ENCODE measurements around the gene STRAP. TPM values are rescaled to one million over a fixed set of nuclear protein-coding genes. Genes with fewer than 3 reads are reported as not detected.

STRAP gene
- total and polyA plus RNA-seq, 2 donors (not counting 3 experiments of a cell fraction or from before 2014, with no cell fraction given) = 76.9 to 138 TPM

DNA sequence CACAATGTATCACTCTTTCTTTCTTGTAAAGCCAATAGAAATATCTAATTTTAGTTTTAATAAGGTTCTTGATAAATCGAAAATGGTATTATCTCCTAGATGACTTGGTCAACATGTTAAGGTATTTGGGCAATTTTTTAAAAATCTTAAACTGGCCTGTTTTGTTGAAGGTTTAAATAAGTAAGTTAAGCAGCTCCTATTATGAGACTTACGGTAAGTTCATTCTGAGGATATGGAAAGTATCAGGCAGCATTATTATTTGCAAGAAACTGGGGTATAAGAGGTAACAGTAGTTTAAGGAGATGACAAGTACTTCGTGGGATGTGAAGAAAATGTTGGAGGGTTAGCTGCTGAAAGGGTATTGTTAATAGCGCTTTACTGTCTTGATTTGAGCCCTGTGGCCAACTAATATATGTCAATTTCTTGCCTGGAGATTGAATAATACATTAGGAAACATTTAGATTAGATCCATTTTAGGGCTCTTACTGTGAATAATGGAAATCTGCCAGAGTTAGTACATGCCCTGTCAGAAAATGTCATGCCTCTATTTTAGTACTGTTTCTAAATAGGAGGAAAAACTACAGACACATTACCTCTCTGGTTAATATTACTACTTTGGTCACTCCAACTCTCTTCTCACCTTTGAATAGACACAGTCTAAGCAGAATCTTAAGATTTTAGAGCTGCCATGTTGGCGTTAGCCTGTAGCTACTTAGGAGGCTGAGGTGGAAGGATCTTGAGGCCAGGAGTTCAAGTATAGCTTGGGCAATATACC lies 5.0 kb downstream of the STRAP start:
- no peak overlapping the region for H3K4me3 ChIP-seq (replicated peaks in 1 of 3; ENCODE audit: insufficient read depth in 1 of 3, low read depth in 1 of 3, low read length in 3 of 3)
- ChIA-PET CTCF (interaction anchor here (3.9 to 5.1 kb wide), 2 partner anchors 10 to 12 kb away, joined by 19 to 46 read pairs; no protein-coding TSS in a partner anchor), POLR2A (no interaction called here)
- peak overlapping the region; percentile 14 for H3K4me2 ChIP-seq (ENCODE audit: insufficient read depth, low read length)
- H3K4me1 ChIP-seq (ENCODE audit: control insufficient read depth, extremely low read depth, insufficient read depth, low read length) = peaks cover 24% of the 10 kb centered on the region
- peaks cover 1 to 11% of the 10 kb centered on the region in 2 experiments for H3K36me3 ChIP-seq (ENCODE audit: control insufficient read depth in 2 of 2, extremely low read depth in 1 of 2, insufficient read depth in 2 of 2, low read length in 2 of 2)
- H3K27ac ChIP-seq (ENCODE audit: insufficient read depth, low read depth, low read length) = no peak overlapping the region
- TF ChIP-seq, protein P1, sequence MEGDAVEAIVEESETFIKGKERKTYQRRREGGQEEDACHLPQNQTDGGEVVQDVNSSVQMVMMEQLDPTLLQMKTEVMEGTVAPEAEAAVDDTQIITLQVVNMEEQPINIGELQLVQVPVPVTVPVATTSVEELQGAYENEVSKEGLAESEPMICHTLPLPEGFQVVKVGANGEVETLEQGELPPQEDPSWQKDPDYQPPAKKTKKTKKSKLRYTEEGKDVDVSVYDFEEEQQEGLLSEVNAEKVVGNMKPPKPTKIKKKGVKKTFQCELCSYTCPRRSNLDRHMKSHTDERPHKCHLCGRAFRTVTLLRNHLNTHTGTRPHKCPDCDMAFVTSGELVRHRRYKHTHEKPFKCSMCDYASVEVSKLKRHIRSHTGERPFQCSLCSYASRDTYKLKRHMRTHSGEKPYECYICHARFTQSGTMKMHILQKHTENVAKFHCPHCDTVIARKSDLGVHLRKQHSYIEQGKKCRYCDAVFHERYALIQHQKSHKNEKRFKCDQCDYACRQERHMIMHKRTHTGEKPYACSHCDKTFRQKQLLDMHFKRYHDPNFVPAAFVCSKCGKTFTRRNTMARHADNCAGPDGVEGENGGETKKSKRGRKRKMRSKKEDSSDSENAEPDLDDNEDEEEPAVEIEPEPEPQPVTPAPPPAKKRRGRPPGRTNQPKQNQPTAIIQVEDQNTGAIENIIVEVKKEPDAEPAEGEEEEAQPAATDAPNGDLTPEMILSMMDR (IDR thresholded peaks at IDR 0.05; ENCODE audit: extremely low read depth in 1 of 2, insufficient read depth in 1 of 2, low read depth in 1 of 2, low read length in 2 of 2) = no peak
- TF ChIP-seq FOS (IDR thresholded peaks at IDR 0.05; ENCODE audit: borderline replicate concordance, insufficient read depth, low read length) (no peak), JUN (IDR thresholded peaks at IDR 0.05; ENCODE audit: borderline replicate concordance, insufficient read depth, insufficient read length, low read depth) (no peak), EZH2 (IDR thresholded peaks at IDR 0.05; ENCODE audit: borderline replicate concordance, low read depth, low read length, severe bottlenecking) (no peak), GATA2 (IDR thresholded peaks at IDR 0.05; ENCODE audit: insufficient read depth, insufficient read length, low read depth, low read length) (no peak), POLR2A (IDR thresholded peaks at IDR 0.05; ENCODE audit: low read depth, low read length) (no peak), POLR2AphosphoS5 (IDR thresholded peaks at IDR 0.05; ENCODE audit: insufficient read depth, low read depth, low read length) (no peak), MYC (IDR thresholded peaks at IDR 0.05; ENCODE audit: low read depth, low read length) (no peak)
- TF ChIP-seq, protein P2, sequence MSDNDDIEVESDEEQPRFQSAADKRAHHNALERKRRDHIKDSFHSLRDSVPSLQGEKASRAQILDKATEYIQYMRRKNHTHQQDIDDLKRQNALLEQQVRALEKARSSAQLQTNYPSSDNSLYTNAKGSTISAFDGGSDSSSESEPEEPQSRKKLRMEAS (IDR thresholded peaks at IDR 0.05; ENCODE audit: insufficient read depth, insufficient read length) = no peak
- H4K20me1 ChIP-seq (replicated peaks; ENCODE audit: control insufficient read depth, extremely low read depth, insufficient read depth, low read length) = peaks cover 11% of the 10 kb centered on the region
- H3K9ac ChIP-seq (replicated peaks; ENCODE audit: extremely low read depth, insufficient read depth, low read length) = no peak overlapping the region
- H3K9me3 ChIP-seq (replicated peaks; ENCODE audit: control insufficient read depth, insufficient read depth, low read length) = no peaks in the 10 kb centered on the region
- BruUV-seq (replicated peaks) = no TSS peak
- DNase-seq (ENCODE audit: low read depth, low spot score) = no peak
- no peaks in the 10 kb centered on the region for H3K27me3 ChIP-seq (ENCODE audit: control insufficient read depth in 2 of 2, insufficient read depth in 2 of 2, low read length in 2 of 2)
- no peaks in the 10 kb centered on the region for H3K9me1 ChIP-seq (replicated peaks; ENCODE audit: control insufficient read depth, extremely low read depth, insufficient read depth, low read length)
- H3K79me2 ChIP-seq (ENCODE audit: control insufficient read depth, insufficient read depth, low read length) = peaks cover 83% of the 10 kb centered on the region
- dilution Hi-C loops (cut with MboI; ENCODE audit: extremely low pct_ligation_motif_present, low sequenced_read_pairs) = no loop called here
- H2AFZ ChIP-seq (ENCODE audit: low read depth, low read length) = no peak overlapping the region
- intact Hi-C loops (cut with micrococcal nuclease) = loop anchor here (10.0 kb wide), 1 partner anchor 458 kb away; the partner anchor contains the start of gene MGST1
- FAIRE-seq = no peak

Data from endothelial cell of umbilical vein (primary cell).